SU-DHL-6 (cell line): Measurements from ENCODE around the gene CD1B.
"Not testable (repeated sequence)": the region's sequence is repeated elsewhere in the genome, so short reads cannot be mapped to it uniquely, and the experiment has no call there.

Experiments used
- H2AFZ ChIP-seq: fragments of 200-600 bp; sonication (generic); 2 replicates; pipeline ENCODE4 v1.6.1; 2014; ENCODE audit warnings: low read depth, mild to moderate bottlenecking, moderate library complexity, mixed read lengths, antibody characterized with exemption, low read length; ENCODE audit not compliant: severe bottlenecking
- H3F3A ChIP-seq: fragments of 200-600 bp; shearing (Covaris generic); 2 replicates; pipeline ENCODE4 v1.6.0; 2016; ENCODE audit warnings: antibody characterized with exemption, mild to moderate bottlenecking; ENCODE audit not compliant: insufficient read depth
- H3K27ac ChIP-seq: fragments of 200-600 bp; sonication (generic); 2 replicates; pipeline ENCODE4 v1.5.1; 2016; ENCODE audit warnings: low read depth, mild to moderate bottlenecking, low read length, moderate library complexity, mixed read lengths
- H3K27me3 ChIP-seq: fragments of 200-600 bp; sonication (generic), shearing (Covaris generic); 2 replicates; pipeline ENCODE4 v1.6.0; 2014; ENCODE audit warnings: mild to moderate bottlenecking, low read length
- H3K36me3 ChIP-seq: fragments of 200-600 bp; sonication (generic); 2 replicates; pipeline ENCODE4 v1.6.1; 2014; ENCODE audit warnings: mild to moderate bottlenecking, low read length, mixed read lengths
- H3K4me2 ChIP-seq: fragments of 300-600, 200-600 bp; shearing (Covaris generic), sonication (generic); 2 replicates; pipeline ENCODE4 v1.6.0; 2014; ENCODE audit warnings: low read length, low read depth, mild to moderate bottlenecking; ENCODE audit not compliant: poor library complexity, severe bottlenecking
- H3K4me3 ChIP-seq: fragments of 200-600 bp; sonication (generic); 2 replicates; pipeline ENCODE4 v1.5.1; 2014; ENCODE audit warnings: antibody characterized with exemption, low read length, mild to moderate bottlenecking, mixed read lengths; ENCODE audit not compliant: insufficient read depth, poor library complexity, severe bottlenecking
- H3K79me2 ChIP-seq: fragments of 200-600 bp; sonication (generic); 2 replicates; pipeline ENCODE4 v1.6.1; 2014; ENCODE audit warnings: mild to moderate bottlenecking, low read length, moderate library complexity; ENCODE audit not compliant: insufficient read depth
- H3K9ac ChIP-seq: fragments of 200-600 bp; sonication (generic); 2 replicates; pipeline ENCODE4 v1.7.0; 2014; ENCODE audit warnings: mild to moderate bottlenecking, low read length
- H3K9me2 ChIP-seq: fragments of 200-600 bp; sonication (generic); replicated peaks from 2 replicates; pipeline ENCODE4 v1.6.1; 2014; ENCODE audit warnings: low read length; ENCODE audit not compliant: insufficient read depth
- H3K9me3 ChIP-seq: fragments of 200-600 bp; sonication (generic); 2 replicates; pipeline ENCODE4 v1.6.1; 2014; ENCODE audit warnings: low read length, mixed read lengths; ENCODE audit not compliant: insufficient read depth
- H4K20me1 ChIP-seq: fragments of 200-600 bp; sonication (generic); 2 replicates; pipeline ENCODE4 v1.6.1; 2014; ENCODE audit warnings: low read depth, mild to moderate bottlenecking, antibody characterized with exemption, low read length, moderate library complexity, mixed read lengths
- EZH2phosphoT487 ChIP-seq: fragments of 200-600 bp; sonication (generic), shearing (Covaris generic); conservative IDR thresholded peaks from 2 replicates; pipeline ENCODE4 v1.6.1; 2018; ENCODE audit warnings: mild to moderate bottlenecking, antibody characterized with exemption, low read length, moderate library complexity, mixed read lengths
- TF ChIP-seq, protein P1 (sequence below): fragments of 200-600 bp; sonication (generic); IDR thresholded peaks from one replicate; pipeline ENCODE4 v1.5.1; 2017; ENCODE audit warnings: antibody characterized with exemption, mild to moderate bottlenecking, low read length, moderate library complexity; ENCODE audit not compliant: insufficient read depth, poor library complexity, severe bottlenecking

CD1B gene

GRCh38 chr1:158354255-158354654, 22.9 kb upstream of the CD1B start:
- Histone ChIP-seq H3K79me2 (no peaks in the 10 kb centered on the region), H3K36me3 (no peaks in the 10 kb centered on the region), H3K4me3 (no peak overlapping the region), H3K9ac (no peak overlapping the region), H3K27ac (no peak overlapping the region), H2AFZ (no peak overlapping the region), H3K9me2 (no peaks in the 10 kb centered on the region), H3K9me3 (no peaks in the 10 kb centered on the region), H3K27me3 (no peaks in the 10 kb centered on the region), H3K4me2 (no peak overlapping the region), H4K20me1 (no peaks in the 10 kb centered on the region), H3F3A (no peaks in the 10 kb centered on the region)
- TF ChIP-seq, protein P1, sequence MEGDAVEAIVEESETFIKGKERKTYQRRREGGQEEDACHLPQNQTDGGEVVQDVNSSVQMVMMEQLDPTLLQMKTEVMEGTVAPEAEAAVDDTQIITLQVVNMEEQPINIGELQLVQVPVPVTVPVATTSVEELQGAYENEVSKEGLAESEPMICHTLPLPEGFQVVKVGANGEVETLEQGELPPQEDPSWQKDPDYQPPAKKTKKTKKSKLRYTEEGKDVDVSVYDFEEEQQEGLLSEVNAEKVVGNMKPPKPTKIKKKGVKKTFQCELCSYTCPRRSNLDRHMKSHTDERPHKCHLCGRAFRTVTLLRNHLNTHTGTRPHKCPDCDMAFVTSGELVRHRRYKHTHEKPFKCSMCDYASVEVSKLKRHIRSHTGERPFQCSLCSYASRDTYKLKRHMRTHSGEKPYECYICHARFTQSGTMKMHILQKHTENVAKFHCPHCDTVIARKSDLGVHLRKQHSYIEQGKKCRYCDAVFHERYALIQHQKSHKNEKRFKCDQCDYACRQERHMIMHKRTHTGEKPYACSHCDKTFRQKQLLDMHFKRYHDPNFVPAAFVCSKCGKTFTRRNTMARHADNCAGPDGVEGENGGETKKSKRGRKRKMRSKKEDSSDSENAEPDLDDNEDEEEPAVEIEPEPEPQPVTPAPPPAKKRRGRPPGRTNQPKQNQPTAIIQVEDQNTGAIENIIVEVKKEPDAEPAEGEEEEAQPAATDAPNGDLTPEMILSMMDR: no peak
- no peak for TF ChIP-seq EZH2phosphoT487

DNA sequence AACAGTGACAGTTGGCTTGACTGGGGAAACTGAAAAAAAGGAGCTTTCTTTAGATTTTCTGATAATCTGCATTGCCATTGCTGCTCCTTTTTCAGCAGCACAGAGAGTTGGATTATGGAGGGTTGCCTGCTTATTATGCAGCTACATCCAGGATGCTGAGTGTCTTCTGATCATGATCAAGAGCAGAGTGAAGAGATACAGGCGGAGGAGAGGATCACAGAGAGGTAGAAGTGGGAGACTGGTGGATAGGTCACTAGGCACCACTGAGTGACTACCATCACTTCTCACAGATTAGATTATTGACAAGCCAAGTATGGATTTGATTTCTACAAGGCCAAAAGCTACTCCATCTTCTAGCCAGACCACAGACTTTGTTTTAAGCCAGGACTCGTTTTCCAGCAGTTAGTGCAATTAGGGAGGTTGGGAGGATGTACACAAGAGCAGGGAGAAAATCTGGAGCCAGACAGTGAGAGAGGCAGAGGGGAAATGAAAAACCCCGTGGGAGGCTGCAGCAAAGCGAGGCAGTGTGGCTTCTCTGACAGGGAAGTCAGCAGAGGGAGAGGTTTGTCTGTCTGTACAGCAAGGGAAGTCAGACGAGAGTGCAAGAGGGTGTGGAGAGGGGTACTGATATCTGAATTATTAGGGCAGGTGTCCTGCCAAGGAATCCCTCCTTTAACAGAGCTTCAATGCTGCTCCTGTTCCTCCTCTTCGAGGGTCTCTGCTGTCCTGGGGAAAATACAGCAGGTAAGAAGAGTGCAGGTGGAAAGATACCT, 22.2 kb upstream of the CD1B start, which contains the start of gene CD1E:
Gene CD1E (plus strand): TSS at position 592 of the 773 bp plus-strand sequence. CDS start 95 bp downstream, at position 687.
- H3K27me3 ChIP-seq: no peaks in the 10 kb centered on the region
- H3K27ac ChIP-seq: no peak within 1 kb of the TSS
- H3F3A ChIP-seq: no peaks in the 10 kb centered on the region
- no peaks in the 10 kb centered on the region for H3K79me2 ChIP-seq
- H4K20me1 ChIP-seq: no peaks in the 10 kb centered on the region
- no peaks in the 10 kb centered on the region for H3K9me3 ChIP-seq
- H3K4me3 ChIP-seq: no peak within 1 kb of the TSS
- no peaks in the 10 kb centered on the region for H3K36me3 ChIP-seq
- no peak within 1 kb of the TSS for H2AFZ ChIP-seq
- no peak within 1 kb of the TSS for H3K9ac ChIP-seq
- TF ChIP-seq, protein P1: no peak
- TF ChIP-seq EZH2phosphoT487: no peak
- H3K4me2 ChIP-seq: no peak within 1 kb of the TSS
- H3K9me2 ChIP-seq: no peaks in the 10 kb centered on the region

GRCh38 chr1:158348946-158349345, 17.6 kb upstream of the CD1B start:
- H3K4me3 ChIP-seq, H3K4me2 ChIP-seq, H3K27ac ChIP-seq, H3K9me3 ChIP-seq, H3K36me3 ChIP-seq, H2AFZ ChIP-seq, H3K9ac ChIP-seq, H4K20me1 ChIP-seq, H3K79me2 ChIP-seq, H3K9me2 ChIP-seq, H3K27me3 ChIP-seq, H3F3A ChIP-seq: not testable (repeated sequence)

GRCh38 chr1:158336413-158336812, 5.1 kb upstream of the CD1B start:
- H3K4me3 ChIP-seq, H3K9me3 ChIP-seq, H3K36me3 ChIP-seq, H3K9ac ChIP-seq, H3K4me2 ChIP-seq, H4K20me1 ChIP-seq, H3K27ac ChIP-seq, H3K9me2 ChIP-seq, H3F3A ChIP-seq, H3K27me3 ChIP-seq, H2AFZ ChIP-seq, H3K79me2 ChIP-seq: not testable (repeated sequence)
